DMS 273 treated with DMSO at 0.1 percent for 48 hours (cell line): ENCODE data around the gene SUSD3.
"Not testable (repeated sequence)": the region's sequence is repeated elsewhere in the genome, so short reads cannot be mapped to it uniquely, and the experiment has no call there.

ENCODE experiments used
- DNase-seq: peaks from one replicate; lab custom pipeline; 2025; lab: John Stamatoyannopoulos, UW

SUSD3 gene

GRCh38 chr9:93111001-93111370, 52.5 kb downstream of the SUSD3 start:
- no peak for DNase-seq

DNA sequence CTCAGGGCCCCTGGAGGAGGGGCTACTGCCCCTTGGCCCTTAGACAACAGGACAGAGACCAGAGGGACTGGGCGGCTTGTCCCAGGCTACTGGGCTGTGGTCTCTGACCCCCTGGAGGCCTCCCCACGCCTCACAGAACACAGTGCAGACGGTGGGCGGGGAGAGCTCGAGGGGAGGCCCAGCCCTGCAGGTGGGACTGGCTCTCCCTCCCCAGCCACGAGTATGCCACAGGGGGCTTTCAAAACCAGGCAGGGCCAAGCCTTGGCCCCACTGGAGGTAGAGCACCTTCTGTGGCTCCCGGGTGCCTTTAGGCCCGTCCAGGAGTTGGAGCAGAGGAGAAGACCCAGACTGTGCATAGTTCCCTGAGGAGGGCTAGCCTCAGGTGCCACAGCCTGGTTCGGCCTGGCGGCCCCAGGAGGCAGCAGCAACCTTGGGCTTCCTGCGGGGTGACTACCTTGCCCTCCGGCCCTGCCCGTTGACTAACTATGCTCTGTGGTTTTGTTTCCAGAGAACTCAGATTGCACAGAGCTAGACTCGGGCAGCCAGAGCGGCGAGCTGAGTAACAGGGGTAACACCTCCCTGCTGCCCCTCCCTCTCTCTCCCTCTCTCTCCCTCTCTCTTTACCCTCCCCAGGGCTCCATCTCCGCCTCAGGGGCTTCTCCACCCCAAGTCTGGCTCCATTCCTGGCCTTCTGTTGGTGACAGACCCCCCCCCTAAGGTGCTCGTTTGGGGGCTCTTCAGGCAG, 53.0 kb downstream of the SUSD3 start:
- DNase-seq = no peak

DNA sequence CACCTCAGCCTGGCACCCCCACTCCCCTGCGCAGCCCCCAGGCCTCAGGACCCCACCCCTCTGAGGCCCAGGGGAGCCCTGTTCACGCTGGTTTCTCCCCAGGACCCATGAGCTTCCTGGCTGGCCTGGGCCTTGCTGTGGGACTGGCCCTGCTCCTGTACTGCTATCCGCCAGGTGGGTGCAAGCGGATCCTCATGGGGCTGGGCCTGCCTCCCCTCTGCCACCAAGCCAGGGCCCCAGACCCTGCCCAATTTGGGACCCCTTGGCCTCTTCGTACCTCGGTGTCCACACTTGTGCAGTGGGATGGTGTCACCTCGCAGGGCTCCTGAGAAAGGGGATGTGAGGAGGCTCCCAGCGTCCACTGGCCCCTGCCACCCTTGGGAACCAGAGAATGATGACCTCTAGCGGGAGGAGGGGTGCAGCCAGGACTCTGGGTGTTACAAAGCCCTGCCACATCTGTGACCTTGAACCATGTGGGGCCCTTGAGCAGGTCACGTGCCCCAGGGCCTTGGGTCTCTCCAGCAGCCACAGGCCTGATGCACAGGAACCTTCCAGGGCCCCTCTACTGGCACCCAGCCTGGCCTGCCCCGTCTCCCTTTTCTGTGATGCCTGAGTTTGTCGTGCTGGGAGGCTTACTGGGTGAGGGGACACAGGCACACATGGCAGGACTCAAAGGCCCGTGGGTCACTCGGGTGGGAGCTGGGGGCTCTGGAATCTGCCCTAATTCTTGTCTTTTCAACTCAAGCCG, 53.8 kb downstream of the SUSD3 start:
- DNase-seq = no peak

DNA sequence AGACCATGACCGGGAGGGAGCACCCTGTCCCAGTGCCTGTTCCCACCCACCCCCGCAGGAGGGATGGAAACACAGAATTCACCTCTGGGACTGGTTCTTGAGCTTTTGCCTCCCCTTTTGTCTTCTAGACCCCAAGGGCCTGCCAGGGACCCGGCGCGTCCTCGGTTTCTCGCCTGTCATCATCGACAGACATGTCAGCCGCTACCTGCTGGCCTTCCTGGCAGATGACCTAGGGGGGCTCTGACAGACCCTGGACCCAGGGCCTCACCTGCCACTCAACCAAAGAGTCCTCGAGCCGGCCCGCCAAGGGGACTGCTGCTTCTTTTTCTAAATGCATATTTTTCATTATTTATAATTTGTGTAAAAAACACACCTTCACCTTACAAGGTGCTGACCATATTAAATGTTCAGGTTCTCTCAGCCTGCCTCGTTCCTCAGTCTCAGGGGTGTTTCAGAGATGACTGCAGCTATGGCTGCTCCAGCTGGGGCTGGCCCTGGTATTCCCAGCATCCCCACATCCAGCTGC, 54.4 kb downstream of the SUSD3 start:
- no peak for DNase-seq

GRCh38 chr9:93114169-93114983, 55.9 kb downstream of the SUSD3 start:
- DNase-seq = no peak

DNA sequence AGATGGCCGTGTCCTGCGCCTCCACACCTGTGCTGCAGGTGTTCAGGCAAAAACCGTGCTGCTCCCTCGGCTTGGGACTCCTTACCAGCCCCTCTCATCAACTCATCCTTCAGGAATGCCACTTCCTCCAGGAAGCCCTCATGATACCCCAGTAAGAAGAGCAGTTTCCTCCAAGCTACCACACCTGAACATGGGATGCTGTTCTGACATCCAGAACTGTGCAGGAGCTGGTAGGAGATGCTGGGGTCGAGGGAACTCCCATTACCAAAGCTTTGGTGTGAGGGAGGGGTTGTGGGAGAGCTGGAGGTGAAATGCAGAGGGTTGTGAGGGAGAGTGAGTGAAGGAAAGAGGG, 56.5 kb downstream of the SUSD3 start:
- DNase-seq = no peak

DNA sequence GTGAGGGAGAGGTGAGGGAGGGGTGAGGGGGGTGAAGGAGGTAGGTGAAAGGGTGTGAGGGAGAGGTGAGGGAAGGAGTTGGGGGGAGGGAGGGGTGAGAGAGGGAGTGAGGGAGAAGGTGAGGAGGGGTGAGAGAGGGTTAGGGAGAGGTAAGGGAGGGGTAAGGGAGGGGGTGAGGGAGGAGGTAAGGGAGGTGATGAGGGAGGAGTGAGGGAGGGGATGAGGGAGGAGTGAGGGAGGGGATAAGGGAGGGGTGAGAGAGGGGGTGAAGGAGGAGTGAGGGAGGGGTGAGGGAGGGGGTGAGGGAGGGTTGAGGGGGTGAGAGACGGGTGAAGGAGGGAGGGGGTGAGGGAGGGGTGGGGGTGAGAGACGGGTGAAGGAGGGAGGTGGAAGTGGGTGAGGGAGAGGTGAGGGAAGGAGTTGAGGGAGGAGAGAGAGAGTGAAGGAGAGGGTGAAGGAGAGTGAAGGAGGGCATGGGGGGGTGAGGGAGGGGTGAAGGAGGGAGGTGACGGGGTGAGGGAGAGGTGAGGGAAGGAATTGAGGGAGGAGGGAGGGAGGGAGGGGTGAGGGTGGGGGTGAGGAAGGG, 57.1 kb downstream of the SUSD3 start:
- no peak for DNase-seq

DNA sequence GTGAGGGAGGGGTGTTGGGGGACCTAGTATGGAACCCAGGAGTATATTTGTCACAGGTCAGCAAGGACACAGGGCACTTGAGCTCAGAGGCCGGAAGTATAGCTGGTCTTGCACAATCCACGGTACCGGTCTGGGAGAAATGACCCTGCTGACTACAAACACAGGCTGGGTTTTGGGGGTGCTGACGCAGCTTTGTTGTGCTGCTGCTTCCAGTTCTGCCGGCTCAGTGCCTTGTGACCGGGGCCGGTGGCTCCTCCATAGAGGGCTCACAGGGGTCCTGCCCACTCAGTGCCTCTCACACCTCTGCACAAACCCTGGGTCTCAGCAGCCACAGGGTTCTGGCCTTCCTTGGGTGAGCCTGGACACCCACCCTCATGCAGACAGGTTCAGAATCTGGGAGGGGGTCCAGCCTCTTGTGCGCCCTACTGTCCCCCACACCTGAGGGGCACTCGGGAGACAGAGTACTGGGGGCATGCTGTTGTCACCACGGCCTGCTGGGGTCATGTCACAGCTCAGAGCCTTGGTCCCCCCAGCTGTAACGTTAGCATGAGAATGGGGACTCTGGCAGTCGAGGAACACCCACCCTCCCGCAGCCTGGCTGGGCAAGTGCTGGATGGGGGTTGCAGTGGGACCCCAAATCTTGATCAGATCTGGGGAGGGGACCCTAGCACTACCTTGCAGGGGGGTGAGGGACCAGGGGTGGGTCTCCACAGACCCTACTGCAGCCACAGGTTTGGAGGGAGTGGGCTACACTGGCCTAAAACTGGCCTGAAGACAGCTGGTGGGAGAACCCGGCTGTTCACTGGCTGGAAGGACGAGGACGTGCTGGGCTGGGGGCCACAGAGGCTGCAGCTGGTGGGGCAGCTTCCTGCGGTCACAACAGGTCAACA, 57.8 kb downstream of the SUSD3 start:
- no peak for DNase-seq

GRCh38 chr9:93117521-93117920, 59.0 kb downstream of the SUSD3 start:
- DNase-seq = not testable (repeated sequence)

GRCh38 chr9:93117924-93118862, 59.7 kb downstream of the SUSD3 start:
- DNase-seq = no peak

DNA sequence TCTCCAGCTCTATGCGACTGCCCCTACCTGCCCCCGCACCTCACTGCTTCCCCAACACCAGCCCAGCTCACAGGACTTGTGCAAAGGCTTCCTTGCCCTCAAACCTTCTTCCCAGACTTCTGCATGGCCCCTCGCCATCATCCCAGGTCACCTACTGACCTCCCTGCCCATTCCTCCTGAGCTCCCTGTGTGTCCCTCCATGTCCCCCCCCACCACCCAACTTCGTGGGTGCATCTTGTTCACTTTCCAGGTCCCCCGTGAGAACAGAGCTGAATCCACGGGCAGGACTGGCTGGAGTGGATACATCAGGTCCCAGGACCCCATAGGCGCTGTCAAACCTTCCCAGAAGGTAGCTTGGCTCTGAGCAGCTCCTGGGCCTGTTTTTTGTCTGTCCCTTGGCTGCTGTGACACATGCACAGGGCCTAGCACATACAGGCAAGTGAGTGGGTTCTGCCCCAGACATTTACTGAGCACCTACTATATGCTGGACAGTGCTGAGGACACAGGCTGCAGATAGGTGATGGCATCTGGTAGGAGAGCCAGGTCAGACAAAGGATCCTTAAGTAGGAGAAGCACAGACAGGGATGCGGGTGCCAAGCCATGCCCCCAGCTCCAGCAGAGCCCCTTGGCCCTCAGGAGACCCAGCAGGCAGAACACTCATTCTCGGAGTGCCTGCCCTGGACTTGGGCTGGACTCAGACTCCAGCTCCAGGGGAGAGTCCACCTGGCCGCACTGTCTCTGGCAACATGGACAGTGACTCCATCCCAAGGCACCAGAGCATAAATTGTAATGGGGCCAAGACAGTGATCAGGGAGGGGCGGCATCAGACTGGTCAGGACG, 60.6 kb downstream of the SUSD3 start:
- no peak for DNase-seq

DNA sequence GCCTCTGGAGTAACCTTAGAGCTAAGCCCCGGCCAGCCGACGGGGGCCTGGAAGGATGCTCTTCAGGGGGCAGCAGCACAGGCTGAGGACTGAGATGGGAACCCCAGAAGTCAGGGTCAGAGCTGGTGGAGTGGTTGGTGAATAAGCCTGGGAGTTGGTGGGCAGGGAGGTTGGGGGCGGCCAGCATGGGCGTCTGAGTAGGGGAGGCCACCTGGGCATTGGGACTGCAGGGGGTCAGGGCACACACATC, 61.1 kb downstream of the SUSD3 start:
- no peak for DNase-seq

DNA sequence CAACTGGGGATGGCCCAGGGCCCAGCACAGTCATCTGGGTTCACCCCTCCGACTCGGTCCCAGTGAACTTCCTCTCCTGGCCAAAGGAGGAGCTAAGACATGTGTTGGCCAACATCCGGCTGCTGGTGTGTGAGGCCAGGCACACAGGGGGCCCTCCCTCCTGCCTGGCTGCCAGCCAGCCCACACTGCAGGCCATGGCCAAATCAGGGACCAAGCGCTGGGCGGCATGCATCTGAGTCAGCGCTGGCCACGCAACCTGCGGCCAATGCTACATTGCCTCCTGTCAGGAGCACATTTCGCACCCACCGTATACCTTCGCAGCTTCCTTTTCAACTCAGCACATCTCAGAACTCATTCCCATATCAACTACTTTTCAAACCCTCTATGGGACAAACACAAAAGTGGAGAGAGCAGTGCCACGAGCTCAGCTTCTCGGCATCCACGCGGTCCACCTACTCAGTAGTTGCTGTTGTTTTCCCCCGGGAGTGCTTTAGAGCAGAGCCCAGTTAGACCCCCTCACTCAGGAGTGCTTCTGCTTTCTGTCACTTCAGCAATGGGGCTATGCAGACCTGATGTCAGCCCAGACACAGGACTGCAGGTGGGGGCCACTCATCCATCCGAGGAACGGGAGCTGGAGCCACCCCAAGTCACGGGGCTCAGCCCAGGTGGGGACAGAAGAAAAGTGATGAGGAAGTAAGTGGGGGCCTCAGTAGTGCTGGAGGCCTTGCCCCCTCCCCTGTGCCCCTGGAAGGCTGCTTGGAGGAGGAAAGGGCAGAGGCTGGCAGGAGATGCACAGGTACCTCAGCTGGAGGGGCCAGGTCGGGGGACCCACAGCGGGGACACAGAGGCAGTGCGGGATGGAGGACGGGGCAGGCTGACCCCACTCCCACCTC, 61.7 kb downstream of the SUSD3 start:
- DNase-seq = peak; percentile 22

DNA sequence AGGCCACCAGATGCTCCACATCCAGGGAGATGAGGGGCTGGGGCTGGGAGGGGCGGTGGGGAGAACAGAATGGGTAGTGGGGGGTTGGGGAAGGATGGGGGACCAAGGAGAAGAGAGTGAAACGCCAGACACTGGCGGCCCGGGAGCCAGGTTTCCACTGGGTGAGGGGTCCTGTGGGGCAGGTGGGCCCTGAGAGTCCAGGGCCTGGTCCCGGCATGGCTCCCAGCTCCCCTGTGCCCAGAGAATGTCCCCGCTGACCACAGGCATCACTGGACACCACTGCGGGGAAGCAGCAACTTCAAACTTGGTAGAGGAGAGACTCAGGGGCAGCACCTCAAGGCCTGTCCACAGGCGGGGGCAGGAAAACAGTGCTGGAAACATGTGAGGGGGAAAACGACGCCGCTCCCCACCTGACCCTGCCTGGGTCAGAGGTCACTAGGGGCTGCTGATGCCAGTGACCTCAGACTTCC, 62.4 kb downstream of the SUSD3 start:
- DNase-seq = no peak

DNA sequence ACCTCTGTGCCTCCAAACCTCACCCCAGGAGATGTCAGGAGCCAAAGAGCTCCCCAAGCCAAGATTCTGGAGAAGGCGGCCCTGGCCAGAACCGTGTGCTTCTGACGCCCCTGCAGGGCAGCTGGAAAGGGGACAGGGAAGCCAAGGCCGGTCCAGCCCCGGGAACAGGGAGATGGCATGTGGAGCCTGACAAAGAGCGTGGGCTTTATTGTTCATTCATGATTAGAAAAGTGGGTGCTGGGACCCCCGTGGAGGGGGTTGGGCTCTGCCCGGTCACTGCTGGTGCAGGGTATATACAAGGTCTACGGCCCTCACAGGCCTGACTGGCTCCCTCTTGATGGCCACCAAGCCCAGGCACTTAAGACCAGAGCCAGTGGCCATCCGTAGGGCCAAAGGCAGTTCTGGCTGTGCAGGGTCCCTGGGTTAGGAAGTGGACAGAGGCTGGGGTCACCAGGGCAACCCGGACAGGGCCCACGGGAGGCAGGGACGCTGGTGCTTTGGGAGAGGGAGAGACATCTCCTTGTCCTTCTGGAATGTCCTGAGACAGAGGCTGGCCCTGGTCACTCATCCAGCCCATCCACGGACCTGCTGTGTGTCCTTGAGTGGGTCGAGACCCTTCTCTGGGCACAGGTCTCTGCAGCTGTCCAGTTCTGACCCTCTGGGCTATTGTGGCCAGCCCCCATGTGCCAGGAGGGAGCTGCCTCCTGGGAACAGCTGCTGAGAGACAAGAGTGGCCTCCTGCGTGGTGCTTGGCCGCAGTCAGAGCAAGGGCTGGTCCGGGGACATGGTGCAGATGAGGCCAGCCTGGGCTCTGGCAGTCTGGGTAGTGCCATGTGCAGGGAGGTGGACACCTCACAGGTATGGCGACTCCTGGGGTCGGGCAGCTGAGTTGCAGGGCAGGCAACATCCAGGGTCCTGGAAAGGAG, 63.1 kb downstream of the SUSD3 start:
- DNase-seq = no peak

DNA sequence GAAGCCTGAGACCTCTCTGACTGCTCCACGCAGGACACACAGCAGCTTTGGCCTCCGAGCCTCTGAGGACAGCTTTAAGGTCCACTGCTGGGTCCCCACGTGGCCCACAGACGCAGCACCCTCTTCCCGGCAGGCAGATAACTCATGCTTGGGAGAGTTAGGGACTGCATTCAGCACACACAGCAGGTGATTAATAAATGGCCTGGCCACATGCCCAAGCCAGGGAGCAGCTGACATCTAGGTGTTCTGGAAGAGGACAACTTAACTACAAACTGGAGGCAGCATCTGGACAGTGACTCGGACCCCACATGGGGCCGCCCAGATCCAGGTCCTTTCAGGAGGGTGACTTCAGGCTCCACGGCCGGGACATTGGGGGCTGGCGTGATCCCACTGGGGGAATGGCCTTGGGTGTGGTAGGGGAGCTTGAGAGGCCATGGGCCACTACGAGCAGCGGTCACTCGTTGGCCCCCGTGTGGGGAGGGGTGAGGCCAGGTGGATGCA, 64.3 kb downstream of the SUSD3 start:
- DNase-seq = no peak
